HL-60/S4 treated with retinoic acid at 250 ng/mL for 4 days and 3 days (cell line): ENCODE results near the gene TEX36.
"Not testable (repeated sequence)": the region's sequence is repeated elsewhere in the genome, so short reads cannot be mapped to it uniquely, and the experiment has no call there.

Experiments
- in situ Hi-C: fragments of 300-500 bp; cut with MboI; formaldehyde crosslinking; loops from 2 replicates; pipeline ENCODE4 v1.7.0; 2022; ENCODE audit warnings: low sequenced_read_pairs

TEX36 gene

DNA sequence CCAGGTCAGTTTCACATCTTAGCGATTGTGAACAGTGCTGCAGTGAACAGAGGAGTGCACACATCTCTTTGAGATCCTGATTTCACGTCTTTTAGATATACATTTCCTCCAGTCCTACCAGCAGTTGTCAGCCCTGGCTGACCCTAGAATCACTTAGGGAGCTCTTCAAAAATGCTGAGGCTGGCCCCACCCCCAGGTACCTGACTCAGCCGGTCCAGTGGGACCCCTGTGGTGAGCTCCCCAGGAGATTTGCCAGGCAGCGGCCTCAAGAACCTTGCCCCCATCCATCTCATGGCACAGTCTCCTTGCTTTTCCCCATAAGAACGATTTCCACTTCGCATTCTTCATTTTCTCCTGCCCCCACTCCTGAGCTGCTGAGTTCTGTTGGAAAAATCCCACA is 45.5 kb downstream of the TEX36 start:
- in situ Hi-C loops = no loop called here

GRCh38 chr10:125634606-125635005 is 48.4 kb downstream of the TEX36 start:
- in situ Hi-C loops = no loop called here

GRCh38 chr10:125633517-125633999 is 49.4 kb downstream of the TEX36 start:
- in situ Hi-C loops = no loop called here

DNA sequence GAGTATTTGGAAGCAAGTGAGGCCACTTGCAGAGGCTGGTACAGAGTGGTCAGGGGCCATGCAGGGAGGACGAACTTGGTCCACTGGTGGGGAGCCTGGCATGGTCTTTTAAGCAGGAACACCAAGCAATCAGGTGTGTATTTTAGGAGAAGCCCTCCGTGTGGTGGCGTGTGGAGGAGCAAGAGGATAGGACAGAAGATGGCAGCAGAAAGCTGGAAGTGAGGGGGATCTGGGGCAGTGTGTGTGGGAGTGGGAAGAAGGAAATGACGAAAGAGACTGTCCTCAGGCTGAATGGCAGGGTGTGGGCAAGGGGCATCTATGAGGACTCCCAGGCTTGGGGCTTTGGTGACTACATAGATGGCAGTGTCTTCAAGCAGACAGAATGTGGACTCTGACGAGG is 51.2 kb downstream of the TEX36 start:
- in situ Hi-C loops = no loop called here

GRCh38 chr10:125629758-125630376 is 53.1 kb downstream of the TEX36 start:
- in situ Hi-C loops = no loop called here

- in situ Hi-C loops = no loop called here
Observed at GRCh38 chr10:125628104-125629049, 54.6 kb downstream of the TEX36 start.

GRCh38 chr10:125627646-125628045 is 55.3 kb downstream of the TEX36 start:
- in situ Hi-C loops = no loop called here

DNA sequence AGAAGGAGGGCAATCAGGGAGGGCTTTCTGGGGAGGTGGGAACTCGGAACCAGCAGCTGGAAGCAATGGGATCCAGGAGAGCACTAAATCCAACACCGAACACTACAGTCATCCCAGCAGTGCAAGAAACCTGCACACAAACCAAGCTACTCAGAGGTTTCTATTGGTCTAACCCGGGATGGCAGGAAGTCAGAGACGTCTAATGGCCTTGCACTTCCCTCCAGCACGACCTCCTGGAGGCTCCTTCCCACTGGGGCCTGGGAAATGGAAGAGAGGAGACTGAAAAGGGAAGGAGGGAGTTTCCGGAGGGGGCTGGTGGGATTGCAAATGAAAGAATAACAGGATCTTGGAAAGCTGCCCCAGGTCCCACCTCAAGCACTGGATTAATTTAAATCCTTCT is 56.3 kb downstream of the TEX36 start:
- in situ Hi-C loops = no loop called here

GRCh38 chr10:125625586-125625985 is 57.4 kb downstream of the TEX36 start:
- in situ Hi-C loops = no loop called here

GRCh38 chr10:125624800-125625199 is 58.2 kb downstream of the TEX36 start:
- in situ Hi-C loops = no loop called here

DNA sequence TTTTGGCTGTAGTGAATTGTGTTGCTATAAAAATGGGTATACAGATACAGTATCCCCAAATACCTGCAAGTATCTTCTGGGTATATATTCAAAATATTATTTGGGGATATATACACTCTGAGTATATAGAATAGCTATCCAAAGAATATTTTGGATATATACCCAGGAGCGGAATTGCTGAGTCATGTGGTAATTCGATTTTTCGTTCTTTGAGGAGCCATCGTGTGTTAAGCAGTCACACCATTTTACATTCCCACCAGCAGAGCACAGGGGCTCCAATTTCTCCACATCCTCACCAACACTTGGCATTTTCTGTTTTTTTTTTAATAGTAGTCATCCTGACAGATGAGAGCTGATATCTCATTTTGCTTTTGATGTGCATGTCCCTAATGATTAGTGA is 61.9 kb downstream of the TEX36 start:
- in situ Hi-C loops = no loop called here

GRCh38 chr10:125620401-125620800 is 62.6 kb downstream of the TEX36 start:
- in situ Hi-C loops = no loop called here

GRCh38 chr10:125613062-125613461 is 69.9 kb downstream of the TEX36 start:
- in situ Hi-C loops = not testable (repeated sequence)

GRCh38 chr10:125611756-125612155 is 71.2 kb downstream of the TEX36 start:
- in situ Hi-C loops = no loop called here

- in situ Hi-C loops = no loop called here
Observed at GRCh38 chr10:125611216-125611615, 71.7 kb downstream of the TEX36 start.

DNA sequence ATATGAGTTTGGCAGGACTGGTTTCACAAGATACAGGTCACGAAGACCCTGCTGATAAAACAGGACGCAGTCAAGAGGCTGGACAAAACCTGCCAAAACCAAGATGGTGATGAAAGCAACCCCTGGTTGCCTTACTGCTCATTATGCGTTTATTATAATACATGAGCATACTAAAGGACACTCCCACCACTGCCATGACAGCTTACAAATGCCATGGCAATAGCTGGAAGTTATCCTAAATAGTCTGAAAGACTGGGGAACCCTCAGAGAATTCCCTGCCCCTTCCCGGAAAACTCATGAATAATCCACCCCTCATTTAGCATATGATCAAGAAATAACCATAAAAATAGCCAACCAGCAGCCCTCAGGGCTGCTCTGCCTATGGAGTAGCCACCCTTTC is 73.1 kb downstream of the TEX36 start:
- in situ Hi-C loops = no loop called here

DNA sequence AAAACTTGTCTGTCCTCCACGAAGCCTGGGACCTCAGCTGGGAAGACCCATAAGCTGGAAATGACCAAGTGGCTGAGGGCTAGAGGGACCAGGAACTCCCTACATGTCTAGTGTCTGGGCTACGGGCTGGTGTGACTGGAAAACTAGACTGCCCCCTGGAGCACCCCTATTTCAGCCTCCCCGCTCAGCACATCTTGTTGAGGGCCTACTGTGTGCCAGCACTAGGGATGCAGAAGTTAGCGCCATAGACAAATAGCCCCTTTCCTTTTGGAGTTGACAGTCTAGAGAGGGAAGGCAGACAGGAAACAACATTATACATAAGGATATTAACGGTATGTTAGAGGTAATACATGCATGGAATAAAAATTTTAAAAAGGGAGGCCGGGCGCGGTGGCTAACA is 74.5 kb downstream of the TEX36 start:
- in situ Hi-C loops = no loop called here

DNA sequence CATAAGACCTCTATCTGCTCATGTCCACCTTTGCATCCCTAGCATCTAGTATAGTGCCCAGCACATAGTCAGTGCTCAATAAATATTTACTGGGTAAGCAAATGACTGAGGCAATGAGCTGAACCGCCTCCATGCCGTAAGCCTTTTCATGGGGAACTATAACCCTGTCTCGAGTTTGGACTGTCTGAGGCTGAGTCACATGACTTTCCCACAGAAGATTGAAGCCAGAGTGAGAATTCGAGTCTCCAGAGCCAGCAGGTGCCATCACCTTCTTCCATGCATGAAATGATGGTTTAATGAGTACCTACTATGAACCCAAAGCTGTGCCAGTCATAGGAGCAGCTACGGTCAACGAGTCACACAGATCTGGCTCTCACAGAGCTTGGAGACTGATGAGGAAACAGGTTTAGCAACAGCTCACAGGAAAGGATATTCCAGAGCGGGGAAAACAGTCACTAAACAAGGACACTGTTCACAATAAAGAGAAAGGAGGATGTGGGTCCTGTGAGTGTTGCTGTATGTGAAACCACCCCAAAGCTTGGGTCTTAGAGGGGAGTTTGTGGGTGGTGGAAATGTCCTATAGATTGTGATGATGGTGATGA is 75.2 kb downstream of the TEX36 start:
- in situ Hi-C loops = no loop called here

GRCh38 chr10:125606414-125607010 is 76.5 kb downstream of the TEX36 start:
- in situ Hi-C loops = no loop called here
